Tibial artery (tissue), 4 donors: ENCODE data around the gene FBXO41.
A peak's percentile ranks its signal among the peaks of the same experiment; 100 is the strongest.

ENCODE experiments used
- DNase-seq, 2 donors: peaks; one replicate each; pipeline ENCODE4 v3.0.0-alpha.2; 2019
- H3K27ac ChIP-seq, 2 donors: fragments of 200-600 bp; sonication (generic) in 1 of 2; 1 replicate in 1 of 2; 2 replicates in 1 of 2; pipeline ENCODE4 v1.5.1; 2018 to 2019; ENCODE audit warnings: mild to moderate bottlenecking in 1 of 2
- H3K27me3 ChIP-seq, 2 donors: fragments of 200-600 bp; sonication (generic) in 1 of 2; one replicate each; pipeline versions ENCODE4 v1.5.1 to v1.6.0; 2016 to 2019
- H3K36me3 ChIP-seq, 3 donors: fragments of 200-600 bp; sonication (generic) in 2 of 3; one replicate each; pipeline ENCODE4 v1.5.1; 2016 to 2019; ENCODE audit warnings: mild to moderate bottlenecking in 2 of 3
- H3K4me1 ChIP-seq, 4 donors: fragments of 200-600 bp; sonication (generic) in 2 of 4; 1 replicate in 3 of 4; 2 replicates in 1 of 4; pipeline ENCODE4 v1.5.1; 2016 to 2019
- H3K4me3 ChIP-seq, 2 donors: fragments of 200-600 bp; sonication (generic) in 1 of 2; 1 replicate in 1 of 2; 2 replicates in 1 of 2; pipeline ENCODE4 v1.5.1; 2018 to 2019; ENCODE audit warnings: mild to moderate bottlenecking in 2 of 2
- H3K9me3 ChIP-seq, 3 donors: fragments of 200-600 bp; sonication (generic) in 1 of 3; one replicate each; pipeline ENCODE4 v1.5.1; 2016 to 2019
- CTCF ChIP-seq, 2 experiments: fragments of 200-600 bp in 1 of 2; fragments of 450-650 bp in 1 of 2; IDR thresholded peaks; one replicate each; pipeline ENCODE4 v1.5.1; 2017 to 2019; ENCODE audit warnings: antibody characterized with exemption in 2 of 2, mild to moderate bottlenecking in 1 of 2, moderate library complexity in 1 of 2
- intact Hi-C: fragments of 100-400 bp; cut with DNase I; formaldehyde crosslinking; loops from one replicate; pipeline ENCODE4 v1.15.0; 2023; ENCODE audit warnings: low total_unique reads

Gene FBXO41

GRCh38 chr2:73285159-73285739, 971 bp upstream of the FBXO41 start:
- TF ChIP-seq CTCF (IDR thresholded peaks at IDR 0.05) = no peak
- H3K27ac ChIP-seq = no peak overlapping the region
- H3K4me1 ChIP-seq = peaks cover 0 to 19% (median 17%) of the 10 kb centered on the region in 4 donors
- H3K4me3 ChIP-seq = peak overlapping the region; percentile 49 to 60
- no peaks in the 10 kb centered on the region for H3K9me3 ChIP-seq
- intact Hi-C loops = no loop called here
- no peak for DNase-seq
- no peaks in the 10 kb centered on the region for H3K36me3 ChIP-seq
- peaks cover 0 to 62% of the 10 kb centered on the region in 2 donors for H3K27me3 ChIP-seq

- intact Hi-C loops = no loop called here
- peak in 1 of 2 donors; percentile 58 for DNase-seq
- Histone ChIP-seq H3K4me3 (peak overlapping the region; percentile 49 to 60), H3K4me1 (peaks cover 0 to 19% (median 17%) of the 10 kb centered on the region in 4 donors), H3K27ac (no peak overlapping the region), H3K36me3 (no peaks in the 10 kb centered on the region), H3K9me3 (no peaks in the 10 kb centered on the region), H3K27me3 (peaks cover 0 to 47% of the 10 kb centered on the region in 2 donors)
- no peak for TF ChIP-seq CTCF (IDR thresholded peaks at IDR 0.05)
Measured at GRCh38 chr2:73283545-73284295, 558 bp downstream of the FBXO41 start.

GRCh38 chr2:73282924-73283544, 1.2 kb downstream of the FBXO41 start:
- no peaks in the 10 kb centered on the region for H3K9me3 ChIP-seq
- no peak for DNase-seq
- TF ChIP-seq CTCF (IDR thresholded peaks at IDR 0.05) = no peak
- no peak overlapping the region for H3K4me3 ChIP-seq
- H3K4me1 ChIP-seq = peaks cover 0 to 19% (median 17%) of the 10 kb centered on the region in 4 donors
- no peak overlapping the region for H3K27ac ChIP-seq
- intact Hi-C loops = no loop called here
- H3K27me3 ChIP-seq = peaks cover 0 to 47% of the 10 kb centered on the region in 2 donors
- no peaks in the 10 kb centered on the region for H3K36me3 ChIP-seq

- Histone ChIP-seq H3K9me3 (peaks cover 0 to 2% (median 0%) of the 10 kb centered on the region in 3 donors), H3K36me3 (no peaks in the 10 kb centered on the region), H3K27ac (no peak overlapping the region), H3K4me3 (no peak overlapping the region), H3K27me3 (peaks cover 0 to 38% of the 10 kb centered on the region in 2 donors), H3K4me1 (peaks cover 0 to 19% (median 17%) of the 10 kb centered on the region in 4 donors)
- peak in 1 of 2 donors; percentile 19 for DNase-seq
- intact Hi-C loops = no loop called here
- TF ChIP-seq CTCF (IDR thresholded peaks at IDR 0.05) = no peak
Measured at GRCh38 chr2:73281244-73281643, 3.0 kb downstream of the FBXO41 start.

GRCh38 chr2:73279852-73280251, 4.4 kb downstream of the FBXO41 start:
- no peak overlapping the region for H3K4me3 ChIP-seq
- H3K36me3 ChIP-seq = no peaks in the 10 kb centered on the region
- DNase-seq = no peak
- H3K4me1 ChIP-seq = peaks cover 0 to 15% (median 14%) of the 10 kb centered on the region in 4 donors
- intact Hi-C loops = no loop called here
- peaks cover 0 to 24% of the 10 kb centered on the region in 2 donors for H3K27me3 ChIP-seq
- peaks cover 0 to 2% (median 0%) of the 10 kb centered on the region in 3 donors for H3K9me3 ChIP-seq
- no peak for TF ChIP-seq CTCF (IDR thresholded peaks at IDR 0.05)
- no peak overlapping the region for H3K27ac ChIP-seq
